Head of caudate nucleus (tissue), 42 donors: ENCODE data around the gene LRRN4CL.
"Not testable (repeated sequence)": the region's sequence is repeated elsewhere in the genome, so short reads cannot be mapped to it uniquely, and the experiment has no call there.

Experiments
- DNase-seq, 42 donors: peaks; one replicate each; pipeline versions ENCODE4 v3.0.0 to v3.0.0-alpha.2; 2020 to 2021; ENCODE audit warnings: mixed read lengths in 7 of 42
- intact Hi-C: fragments of 100-400 bp; cut with DNase I; formaldehyde crosslinking; loops from one replicate; pipeline ENCODE4 v1.15.0; 2022

LRRN4CL gene

GRCh38 chr11:62689421-62690183 lies at the start of gene LRRN4CL:
TSS of gene LRRN4CL (minus strand) at chr11:62689530. CDS start at chr11:62688508, 1,022 bp downstream.
- peak; percentile 29 to 91 (median 69) for DNase-seq
- intact Hi-C loops: no loop called here

- intact Hi-C loops: no loop called here
- no peak for DNase-seq
Measured at GRCh38 chr11:62737196-62737595, 47.9 kb upstream of the LRRN4CL start.

- intact Hi-C loops: no loop called here
- no peak for DNase-seq
Measured at GRCh38 chr11:62732830-62733229, 43.5 kb upstream of the LRRN4CL start.

DNA sequence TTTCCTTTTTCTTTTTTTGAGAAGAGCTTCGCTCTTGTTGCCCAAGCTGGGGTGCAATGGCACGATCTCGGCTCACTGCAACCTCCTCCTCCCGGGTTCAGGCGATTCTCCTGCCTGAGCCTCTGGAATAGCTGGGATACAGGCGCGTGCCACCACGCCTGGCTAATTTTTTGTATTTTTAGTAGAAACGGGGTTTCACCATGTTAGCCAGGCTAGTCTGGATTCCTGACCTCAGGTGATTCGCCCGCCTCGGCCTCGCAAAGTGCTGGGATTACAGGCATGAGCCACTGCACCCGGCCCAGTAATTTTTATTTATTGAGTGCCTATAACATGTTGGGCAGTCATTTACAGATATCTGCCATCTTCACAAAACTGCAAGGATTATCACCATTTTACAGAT lies 40.7 kb upstream of the LRRN4CL start:
- DNase-seq, intact Hi-C loops: not testable (repeated sequence)

GRCh38 chr11:62728171-62728988 lies 39.0 kb upstream of the LRRN4CL start, which contains the start of gene TTC9C:
TSS of gene TTC9C (plus strand) at chr11:62728486. CDS start at chr11:62728849, 363 bp downstream.
- DNase-seq: peak; percentile 83 to 95 (median 89)
- intact Hi-C loops: loop anchor here (5.0 to 10.0 kb wide), 2 partner anchors 44 to 106 kb away; partner anchors contain the start of genes STX5, TAF6L, TEX54 and WDR74

DNA sequence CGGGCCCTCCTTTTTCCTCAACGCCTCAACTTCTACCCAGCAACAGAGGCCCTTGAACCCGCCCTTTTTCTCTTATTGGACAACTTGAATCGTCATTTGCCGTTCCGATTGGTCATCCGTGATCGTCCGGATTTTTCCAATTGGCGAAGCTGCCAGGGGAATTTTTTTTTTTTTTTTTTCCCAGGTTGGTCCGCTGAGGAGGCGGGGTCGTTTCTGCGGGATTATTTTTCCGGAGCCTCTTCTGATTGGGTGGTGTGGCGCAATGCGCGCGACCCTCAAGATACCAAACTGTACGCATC lies 38.5 kb upstream of the LRRN4CL start:
- peak; percentile 67 to 94 (median 86) for DNase-seq
- intact Hi-C loops: loop anchor here (2.0 to 10.0 kb wide), 3 partner anchors 19 to 107 kb away; partner anchors contain the start of genes STX5, TAF6L, TEX54 and WDR74

DNA sequence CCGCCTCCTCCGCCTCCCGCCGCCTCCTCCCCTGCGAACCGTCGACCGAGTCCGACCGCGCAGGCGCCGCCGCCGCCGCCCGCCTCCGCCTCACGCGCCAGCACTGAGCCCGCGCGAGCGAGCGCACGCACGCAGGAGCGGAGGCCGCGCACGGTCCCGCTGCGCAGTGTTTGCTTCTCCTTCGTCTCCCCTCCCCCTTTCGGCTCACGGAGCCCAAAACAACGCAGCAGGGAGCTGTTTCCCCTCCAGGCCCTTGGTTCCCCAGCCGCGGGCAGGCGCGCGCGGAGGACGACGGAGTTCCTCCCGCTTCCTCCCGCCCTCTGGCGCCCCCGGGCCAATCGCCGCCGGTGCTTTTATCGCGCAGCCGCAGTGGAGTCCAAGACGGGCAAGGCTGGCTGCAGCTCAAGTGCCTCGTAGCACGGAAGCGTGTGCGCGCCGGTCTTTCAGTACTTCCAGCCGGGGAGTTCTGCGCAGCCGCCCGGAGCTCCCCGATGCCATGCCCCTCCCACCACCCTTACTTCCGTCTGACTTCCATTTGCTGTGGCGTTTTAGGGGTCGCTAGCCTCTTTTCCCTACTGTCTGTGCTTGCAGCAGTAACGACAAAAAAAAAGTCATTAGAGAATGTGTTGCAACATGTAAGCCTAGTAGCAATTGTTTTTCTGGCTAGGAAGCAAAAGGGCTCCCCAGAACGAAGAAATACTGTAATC lies 38.0 kb upstream of the LRRN4CL start, which contains the start of gene HNRNPUL2:
HNRNPUL2 (minus strand) TSS at position 293 of the 707 bp plus-strand sequence. CDS start 301 bp downstream, outside the sequence.
- intact Hi-C loops: loop anchor here (2.0 to 10.0 kb wide), 3 partner anchors 19 to 107 kb away; partner anchors contain the start of genes STX5, TAF6L, TEX54 and WDR74

DNA sequence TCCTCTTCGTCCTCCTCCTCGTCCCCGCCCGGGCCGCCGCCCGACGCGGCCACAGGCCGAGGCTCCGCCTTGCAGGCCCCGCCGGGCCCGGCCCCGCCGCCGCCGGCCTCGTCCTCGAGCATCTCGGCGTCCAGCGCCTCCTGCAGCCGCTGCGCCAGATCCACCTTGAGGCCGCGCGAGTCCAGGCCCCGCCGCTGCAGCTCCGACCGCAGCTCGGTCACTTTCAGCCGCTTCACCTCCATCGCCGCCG lies 37.5 kb upstream of the LRRN4CL start:
- intact Hi-C loops: loop anchor here (2.0 to 10.0 kb wide), 3 partner anchors 18 to 108 kb away; partner anchors contain the start of genes STX5, TAF6L, TEX54 and WDR74
- DNase-seq: no peak

More for the DNA sequence above, 38.0 kb upstream of the LRRN4CL start, which contains the start of gene HNRNPUL2:
- DNase-seq: peak; percentile 93 to 99 (median 98)

GRCh38 chr11:62726156-62726914 lies 37.0 kb upstream of the LRRN4CL start:
- peak in 24 of 42 donors; percentile 3 to 55 (median 29) for DNase-seq
- intact Hi-C loops: loop anchor here (2.0 to 10.0 kb wide), 3 partner anchors 18 to 108 kb away; partner anchors contain the start of genes STX5, TAF6L, TEX54 and WDR74

- no peak for DNase-seq
- intact Hi-C loops: loop anchor here (2.0 to 10.0 kb wide), 3 partner anchors 17 to 109 kb away; partner anchors contain the start of genes STX5, TAF6L, TEX54 and WDR74
Measured at GRCh38 chr11:62725646-62726045, 36.3 kb upstream of the LRRN4CL start.

GRCh38 chr11:62724171-62724570 lies 34.8 kb upstream of the LRRN4CL start:
- DNase-seq: no peak
- intact Hi-C loops: loop anchor here (10.0 kb wide), 1 partner anchor 111 kb away; the partner anchor contains the start of genes STX5, TEX54 and WDR74

DNA sequence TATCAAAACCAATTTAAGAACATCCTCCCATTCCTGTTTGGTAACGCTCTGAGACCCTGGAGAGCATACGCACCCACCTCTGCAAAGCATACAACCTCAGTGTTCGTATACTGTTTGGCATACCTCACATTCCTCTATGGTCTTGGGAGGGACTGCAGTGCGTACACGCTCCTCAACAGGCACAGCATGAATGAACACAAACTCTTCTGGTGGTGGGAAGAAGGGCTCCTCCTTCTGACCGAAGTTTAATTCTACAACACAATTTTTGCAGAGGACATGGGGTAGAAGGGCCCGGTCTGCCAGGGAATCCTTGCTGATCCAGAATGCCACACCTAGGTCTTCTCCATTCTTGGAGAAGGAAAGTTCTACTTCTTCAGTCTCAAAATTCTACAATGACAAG lies 32.7 kb upstream of the LRRN4CL start:
- no peak for DNase-seq
- intact Hi-C loops: loop anchor here (10.0 kb wide), 1 partner anchor 113 kb away; the partner anchor contains the start of genes STX5, TEX54 and WDR74

GRCh38 chr11:62719302-62719978 lies 30.1 kb upstream of the LRRN4CL start:
- intact Hi-C loops: no loop called here
- DNase-seq: no peak

- peak in 2 of 42 donors; percentile 7 to 39 for DNase-seq
Measured at GRCh38 chr11:62716816-62717215, 27.5 kb upstream of the LRRN4CL start.

GRCh38 chr11:62716206-62716605 lies 26.9 kb upstream of the LRRN4CL start:
- no peak for DNase-seq
- intact Hi-C loops: no loop called here

More at GRCh38 chr11:62716816-62717215, 27.5 kb upstream of the LRRN4CL start:
- intact Hi-C loops: no loop called here

GRCh38 chr11:62715150-62716130 lies 26.1 kb upstream of the LRRN4CL start:
- intact Hi-C loops: no loop called here
- no peak for DNase-seq
